LNCAP (cell line): ENCODE measurements around the gene PADI1.

Source experiments
- TF ChIP-seq, protein P1 (sequence below): fragments of 450-650 bp; IDR thresholded peaks from 2 replicates; pipeline ENCODE4 v1.5.1; 2017; ENCODE audit warnings: mild to moderate bottlenecking

Gene PADI1

DNA sequence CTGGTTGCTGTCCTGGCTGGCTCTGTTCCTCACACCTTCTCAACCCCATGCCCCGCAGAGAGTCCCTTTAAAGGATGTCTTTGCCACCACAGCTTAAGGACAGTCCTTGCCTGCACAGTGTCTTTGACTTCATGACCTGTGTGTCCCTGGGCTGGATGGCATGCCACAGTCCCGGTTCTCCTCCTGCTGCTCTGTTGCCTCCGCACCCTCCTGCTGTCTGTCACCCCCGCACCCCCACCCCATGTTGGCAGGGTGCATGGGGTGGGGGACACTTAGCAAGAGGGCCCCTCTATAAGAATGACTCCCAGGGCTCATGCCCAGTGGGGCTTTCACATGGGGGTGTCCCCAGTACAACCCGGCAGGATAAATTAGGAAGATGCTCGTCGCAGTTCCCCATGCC lies 41.6 kb upstream of the PADI1 start:
- TF ChIP-seq, protein P1, sequence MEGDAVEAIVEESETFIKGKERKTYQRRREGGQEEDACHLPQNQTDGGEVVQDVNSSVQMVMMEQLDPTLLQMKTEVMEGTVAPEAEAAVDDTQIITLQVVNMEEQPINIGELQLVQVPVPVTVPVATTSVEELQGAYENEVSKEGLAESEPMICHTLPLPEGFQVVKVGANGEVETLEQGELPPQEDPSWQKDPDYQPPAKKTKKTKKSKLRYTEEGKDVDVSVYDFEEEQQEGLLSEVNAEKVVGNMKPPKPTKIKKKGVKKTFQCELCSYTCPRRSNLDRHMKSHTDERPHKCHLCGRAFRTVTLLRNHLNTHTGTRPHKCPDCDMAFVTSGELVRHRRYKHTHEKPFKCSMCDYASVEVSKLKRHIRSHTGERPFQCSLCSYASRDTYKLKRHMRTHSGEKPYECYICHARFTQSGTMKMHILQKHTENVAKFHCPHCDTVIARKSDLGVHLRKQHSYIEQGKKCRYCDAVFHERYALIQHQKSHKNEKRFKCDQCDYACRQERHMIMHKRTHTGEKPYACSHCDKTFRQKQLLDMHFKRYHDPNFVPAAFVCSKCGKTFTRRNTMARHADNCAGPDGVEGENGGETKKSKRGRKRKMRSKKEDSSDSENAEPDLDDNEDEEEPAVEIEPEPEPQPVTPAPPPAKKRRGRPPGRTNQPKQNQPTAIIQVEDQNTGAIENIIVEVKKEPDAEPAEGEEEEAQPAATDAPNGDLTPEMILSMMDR: no peak

DNA sequence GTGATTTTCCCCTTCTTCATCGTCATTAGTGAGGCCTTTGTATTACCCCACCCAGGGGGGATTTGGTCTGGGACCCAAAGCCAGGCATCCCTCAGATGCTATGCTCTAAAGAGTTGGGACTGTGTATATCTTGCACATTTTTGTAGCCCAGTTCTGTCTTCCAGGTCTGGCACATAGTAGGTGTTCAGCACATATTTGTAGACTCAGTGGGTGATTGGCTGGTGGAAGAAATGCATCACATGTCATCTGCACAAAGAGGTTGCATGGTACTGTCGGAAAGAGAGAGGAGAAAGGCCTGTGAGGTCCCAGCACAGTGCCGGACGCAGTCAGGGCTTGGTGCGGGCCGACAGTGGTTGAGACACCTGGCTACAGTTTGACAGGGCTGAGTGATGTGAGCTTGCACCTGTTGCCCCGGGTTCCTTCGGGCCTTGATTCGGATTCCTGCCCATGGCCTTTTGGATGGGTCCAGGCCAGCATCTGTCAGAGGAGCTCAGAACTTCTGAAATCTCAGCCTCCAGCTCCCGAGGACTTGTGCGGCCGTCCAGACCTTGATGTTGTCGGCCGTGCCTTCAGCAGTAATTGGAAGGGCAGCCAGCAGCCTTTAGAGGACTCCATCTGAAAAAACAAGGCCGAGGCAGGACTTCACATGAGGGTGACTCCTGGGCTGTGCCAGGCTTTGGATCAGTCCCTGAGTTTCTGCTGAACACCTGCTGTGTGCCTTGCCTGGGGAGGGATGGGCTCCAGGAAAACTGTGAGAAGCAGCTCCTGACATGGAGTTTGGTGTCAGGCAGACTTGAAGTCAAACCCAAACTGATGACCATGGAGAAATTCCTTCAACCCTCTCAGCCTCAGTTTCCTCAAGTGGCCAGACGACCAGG lies 40.9 kb upstream of the PADI1 start:
- TF ChIP-seq, protein P1: no peak

DNA sequence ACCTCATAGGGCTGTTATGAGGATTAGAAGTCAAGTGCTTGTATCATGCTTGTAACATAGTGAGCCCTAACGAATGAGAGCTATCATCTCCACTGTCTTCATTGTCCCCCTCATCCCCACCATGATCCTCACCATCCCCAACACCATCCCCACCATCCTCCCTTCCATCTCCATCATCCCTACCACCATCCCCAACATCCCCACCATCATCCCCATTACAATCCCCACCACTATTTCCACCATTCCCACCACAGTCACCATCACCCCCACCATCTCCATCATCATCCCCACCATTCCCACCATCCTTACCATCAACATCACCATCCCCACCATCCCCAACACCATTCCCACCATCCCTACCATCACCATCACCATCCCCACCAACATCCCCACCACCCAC lies 39.1 kb upstream of the PADI1 start:
- TF ChIP-seq, protein P1: no peak

DNA sequence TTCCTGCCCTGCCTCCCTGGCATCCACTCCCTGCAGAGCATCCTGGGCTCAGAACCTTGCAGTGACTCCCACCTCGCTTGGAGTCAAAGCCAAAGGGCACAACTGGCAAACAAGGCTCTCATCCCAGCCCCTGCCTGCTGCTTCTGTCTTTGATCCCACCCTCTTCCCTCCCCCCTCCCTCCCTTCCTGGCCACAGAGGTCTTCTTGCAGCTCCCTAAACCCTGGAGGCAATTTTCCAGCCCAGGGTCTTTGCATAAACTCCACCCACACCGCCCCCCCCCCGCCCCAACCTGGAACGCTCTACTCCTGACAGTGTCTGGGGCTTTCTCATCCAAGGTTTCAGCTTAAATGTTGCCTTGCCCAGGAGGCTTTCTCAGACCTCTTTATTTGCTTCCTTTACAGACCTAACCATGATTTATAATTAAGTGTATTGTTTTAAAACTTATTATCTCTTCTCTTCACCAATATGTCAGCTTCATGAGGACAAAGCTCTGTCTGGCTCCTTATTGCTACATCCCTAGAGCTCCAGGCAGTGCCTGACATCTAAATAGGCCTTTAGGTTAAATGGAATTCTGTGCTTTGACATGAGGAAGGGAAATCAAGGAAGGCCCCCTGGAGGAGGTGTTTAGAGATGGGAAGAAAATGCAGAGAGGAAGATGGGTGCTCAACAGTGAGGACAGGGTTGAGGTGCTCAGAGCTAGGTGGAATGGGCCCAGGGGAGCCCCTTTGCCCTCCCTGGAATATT lies 37.7 kb upstream of the PADI1 start:
- TF ChIP-seq, protein P1: no peak

DNA sequence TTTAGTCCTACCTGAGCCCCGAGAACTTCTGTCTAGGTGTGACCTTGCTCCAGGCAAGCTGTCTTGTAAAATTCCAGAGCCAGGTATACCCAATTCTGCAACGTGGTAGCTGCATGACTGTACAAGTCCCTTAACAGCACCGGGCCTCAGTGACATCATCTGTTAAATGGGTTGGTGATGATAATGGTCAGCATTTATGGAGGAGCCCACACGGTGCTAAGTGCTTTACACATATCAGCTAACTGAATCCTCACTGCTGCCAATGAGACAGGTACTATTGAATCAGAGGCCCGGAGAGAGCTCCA lies 37.2 kb upstream of the PADI1 start:
- TF ChIP-seq, protein P1: no peak

DNA sequence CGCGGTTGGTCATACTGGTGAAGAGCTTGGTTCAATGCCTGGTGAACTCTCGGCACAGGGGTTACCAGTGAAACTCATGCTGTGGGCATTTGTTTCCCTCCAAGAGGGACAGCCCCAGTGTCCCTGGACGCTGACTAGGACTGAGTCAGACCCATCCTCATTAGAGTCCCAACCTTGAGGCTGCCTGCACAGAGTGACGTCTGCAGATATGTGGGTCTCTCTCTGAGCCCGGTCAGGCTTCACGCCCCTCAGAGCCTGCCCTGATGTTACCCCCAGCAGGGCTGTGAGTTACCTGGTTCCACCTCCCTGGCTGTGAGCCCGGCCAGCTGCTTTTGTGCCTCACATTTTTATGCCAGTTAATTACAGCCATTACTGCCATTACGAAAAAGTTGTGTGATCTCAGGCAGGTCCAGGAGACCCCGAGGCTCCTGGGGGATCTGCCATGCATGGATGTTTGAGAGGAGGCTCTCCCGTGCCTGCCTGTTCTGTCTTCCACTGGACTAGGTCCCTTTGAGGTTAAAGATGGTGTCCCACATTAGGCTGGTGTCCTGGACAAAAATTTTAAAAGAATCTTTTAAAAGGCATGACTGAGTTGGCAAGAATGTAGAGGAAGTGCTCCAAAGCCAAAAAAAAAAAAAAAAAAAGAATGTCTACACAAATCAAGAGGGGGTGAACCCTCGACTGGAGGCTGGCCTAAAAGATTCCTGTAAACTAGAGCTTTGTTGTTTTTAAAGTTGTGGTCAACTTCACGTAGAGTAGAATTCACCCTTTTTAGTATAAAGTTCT lies 36.6 kb upstream of the PADI1 start:
- TF ChIP-seq, protein P1: no peak

DNA sequence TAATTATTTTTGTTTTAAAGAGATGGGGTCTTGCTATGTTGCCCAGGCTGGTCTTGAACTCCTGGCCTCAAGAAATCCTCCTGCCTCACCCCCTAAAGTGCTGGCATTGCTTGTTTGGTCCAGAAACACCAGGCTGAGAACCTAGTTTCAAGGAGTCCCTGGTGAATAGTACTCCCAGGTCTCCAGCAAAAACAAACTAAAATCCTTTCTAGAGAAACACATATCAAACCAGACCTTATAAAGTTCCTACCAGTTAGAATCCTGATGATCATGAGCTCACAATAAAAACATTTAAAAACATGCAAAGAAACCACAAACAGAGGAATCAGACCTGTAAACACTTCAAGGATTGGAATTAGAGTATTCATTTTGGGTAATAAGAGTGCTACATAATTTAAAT lies 34.4 kb upstream of the PADI1 start:
- TF ChIP-seq, protein P1: no peak
